Right cardiac atrium (tissue), 5 donors: ENCODE results near the gene GBA2. TPM values are rescaled to one million over a fixed set of nuclear protein-coding genes. Genes with fewer than 3 reads are reported as not detected.

ENCODE experiments used
- ATAC-seq, 2 donors: fragments of 200-7000 bp; cut with Tn5 transposase; one replicate each; pipeline versions ENCODE4 v1.8.0 to v1.9.1; 2020; ENCODE audit warnings: moderate library complexity in 2 of 2, mild to moderate bottlenecking in 1 of 2
- DNase-seq, 3 donors: peaks; one replicate each; pipeline ENCODE4 v3.0.0-alpha.2; 2020
- H3K27ac ChIP-seq: one replicate; pipeline ENCODE4 v1.5.1; 2013; ENCODE audit warnings: mild to moderate bottlenecking, low read length, control low read depth, moderate library complexity
- H3K27me3 ChIP-seq: one replicate; pipeline ENCODE4 v1.6.1; 2013; ENCODE audit not compliant: control insufficient read depth, insufficient read depth
- H3K4me1 ChIP-seq: one replicate; pipeline ENCODE4 v1.6.1; 2013; ENCODE audit warnings: low read length; ENCODE audit not compliant: control insufficient read depth, insufficient read depth
- H3K4me3 ChIP-seq: one replicate; pipeline ENCODE4 v1.5.1; 2013; ENCODE audit warnings: low read length, control low read depth
- H3K9me3 ChIP-seq: one replicate; pipeline ENCODE4 v1.6.1; 2013; ENCODE audit warnings: low read length; ENCODE audit not compliant: control insufficient read depth
- WGBS: extraction: QIAGEN DNeasy Blood & Tissue Kit; methylation state at CpG from one replicate; pipeline ENCODE4 v1.1.7; 2013; 5-methylcytosine and 5-hydroxymethylcytosine counted together
- intact Hi-C, 4 donors: fragments of 100-400 bp; cut with DNase I; formaldehyde crosslinking; loops; one replicate each; pipeline versions ENCODE4 v1.11.0 to v1.14.0; 2022 to 2023
- polyA plus RNA-seq: library from polyadenylated mRNA; stranded (reverse); fragments of 200-250 nt; gene quantifications from one replicate; pipeline ENCODE4 v1.2.3, GENCODE V29; 2013
- total RNA-seq, 4 donors: library from RNA; stranded (reverse); fragmentation: NEBNext Ultra II Directional; extraction: Animal tissue kit (Norgen Biotek cat#: 25700); gene quantifications; one replicate each; pipeline ENCODE4 v1.2.1, GENCODE V29; 2021
- donor health status: healthy with polysubstance abuse.
- donor health status: DM: no; HTN: yes; CAD: no.
- donor health status: DM: no; HTN: no; CAD: no.
- donor health status: DM: no; HTN: yes; CAD: no; lungs with severe emphysema.
- donor health status: DM: yes; HTN: yes; CAD: no.

The GBA2 gene
- total and polyA plus RNA-seq, 5 donors, result 70.3 to 117 (median 93.8) TPM

DNA sequence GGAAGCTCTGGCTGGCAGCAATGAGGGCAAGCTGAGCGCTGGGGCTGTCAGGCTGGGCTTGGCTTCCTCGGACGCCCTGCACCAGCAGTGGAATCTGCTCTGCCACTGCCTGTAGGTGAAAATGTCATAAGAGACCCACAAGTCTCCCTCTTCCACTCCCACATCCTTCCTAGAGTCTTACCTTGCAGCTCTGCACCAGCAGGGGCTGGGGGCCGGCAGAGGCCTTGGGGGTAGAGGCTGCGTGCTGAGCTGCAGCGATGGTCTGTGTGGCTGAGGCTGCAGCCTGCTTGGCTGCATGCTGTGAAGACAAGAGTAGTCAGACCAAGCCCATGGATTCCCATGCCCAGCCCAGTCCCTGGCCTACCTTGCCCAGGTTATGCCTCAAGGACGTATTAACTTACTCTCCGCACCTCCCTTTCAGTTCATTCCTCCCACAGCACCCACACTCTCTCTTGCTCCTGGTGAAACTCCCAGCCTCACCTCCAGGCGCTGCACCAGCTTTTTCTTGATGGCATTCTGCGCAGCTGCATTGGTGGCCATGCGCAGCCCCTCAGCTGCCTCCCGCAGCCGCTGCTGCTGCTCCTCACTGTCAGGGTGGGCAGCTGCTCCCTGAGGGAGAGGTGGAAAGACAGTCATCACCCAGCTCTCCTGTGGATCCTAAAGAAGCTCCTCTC, 34.3 kb downstream of the GBA2 start:
- Histone ChIP-seq H3K27ac (no peak overlapping the region), H3K4me3 (no peak overlapping the region), H3K27me3 (no peaks in the 10 kb centered on the region), H3K4me1 (no peaks in the 10 kb centered on the region), H3K9me3 (no peaks in the 10 kb centered on the region)
- intact Hi-C loops, result no loop called here
- peak in 1 of 3 donors; percentile 18 for DNase-seq
- ATAC-seq, result no peak
- WGBS, result 93% methylated on average over 13 of the region's 13 CpGs

DNA sequence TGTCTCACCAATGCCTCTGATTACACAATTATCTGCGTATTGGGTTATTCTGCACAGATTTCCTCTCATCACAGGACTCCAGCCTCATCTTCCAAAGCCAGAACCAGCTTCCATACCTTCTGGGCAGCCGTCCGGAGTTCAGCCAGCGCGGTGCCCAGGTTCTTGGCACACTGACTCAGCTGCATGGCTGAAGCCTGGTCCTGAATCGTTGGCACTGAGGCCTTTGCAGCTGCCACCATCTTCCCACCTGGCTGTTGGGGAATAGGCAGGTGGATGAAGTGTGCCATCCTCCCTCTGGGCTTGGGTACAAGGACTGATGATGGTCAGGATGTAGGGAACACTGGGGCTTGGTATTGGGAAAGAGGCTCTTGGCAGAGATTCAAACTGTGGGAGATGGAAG, 34.9 kb downstream of the GBA2 start:
- WGBS, result 91% methylated on average over 6 of the region's 6 CpGs
- H3K27me3 ChIP-seq, result no peaks in the 10 kb centered on the region
- no peak for ATAC-seq
- no peak overlapping the region for H3K4me3 ChIP-seq
- H3K4me1 ChIP-seq, result no peaks in the 10 kb centered on the region
- H3K27ac ChIP-seq, result no peak overlapping the region
- peak in 1 of 3 donors; percentile 23 for DNase-seq
- intact Hi-C loops, result no loop called here
- H3K9me3 ChIP-seq, result no peaks in the 10 kb centered on the region

GRCh38 chr9:35713578-35713977, 35.5 kb downstream of the GBA2 start:
- Histone ChIP-seq H3K9me3 (no peaks in the 10 kb centered on the region), H3K4me1 (no peaks in the 10 kb centered on the region), H3K27me3 (no peaks in the 10 kb centered on the region), H3K4me3 (no peak overlapping the region), H3K27ac (no peak overlapping the region)
- intact Hi-C loops, result no loop called here
- DNase-seq (no peak), ATAC-seq (no peak)
- WGBS, result 90% methylated on average over 3 of the region's 3 CpGs

DNA sequence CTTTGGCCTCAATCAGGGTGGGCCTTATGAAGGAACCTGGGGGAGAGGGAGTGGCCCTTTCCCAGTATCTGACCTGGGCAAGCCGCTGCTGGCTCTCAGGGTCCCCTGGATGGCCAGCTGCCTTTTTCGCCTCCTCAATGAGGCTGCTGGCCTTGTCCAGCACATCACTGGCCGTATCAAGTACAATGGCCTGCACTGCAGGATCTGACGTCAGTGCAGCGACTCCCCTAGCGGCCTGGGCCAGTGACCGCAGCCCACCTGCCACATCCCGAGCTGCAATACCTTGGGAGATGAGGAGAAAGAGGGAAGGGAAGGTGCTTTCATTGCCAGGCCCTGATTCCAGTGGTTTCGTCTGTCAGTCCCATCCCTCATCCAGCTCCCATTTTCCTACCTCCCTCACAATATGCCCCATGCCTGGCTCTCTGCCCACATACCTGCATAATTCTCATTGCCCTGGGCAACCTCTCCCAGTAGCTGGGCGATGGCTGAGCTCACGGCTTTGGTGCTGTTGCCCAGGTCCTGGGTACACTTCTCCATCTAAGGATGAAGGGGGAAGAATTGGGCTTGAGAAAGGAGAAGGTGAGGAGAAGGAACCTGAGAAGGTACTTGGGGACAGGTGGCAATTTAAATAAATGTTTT, 36.1 kb downstream of the GBA2 start:
- DNase-seq (peak in 1 of 3 donors; percentile 35), ATAC-seq (no peak)
- Histone ChIP-seq H3K27me3 (no peaks in the 10 kb centered on the region), H3K4me3 (no peak overlapping the region), H3K4me1 (no peaks in the 10 kb centered on the region), H3K27ac (no peak overlapping the region), H3K9me3 (no peaks in the 10 kb centered on the region)
- intact Hi-C loops, result no loop called here
- WGBS, result 89% methylated on average over 11 of the region's 11 CpGs

GRCh38 chr9:35711501-35712428, 37.3 kb downstream of the GBA2 start:
- intact Hi-C loops, result no loop called here
- peak in 1 of 2 donors; percentile 32 for ATAC-seq

DNA sequence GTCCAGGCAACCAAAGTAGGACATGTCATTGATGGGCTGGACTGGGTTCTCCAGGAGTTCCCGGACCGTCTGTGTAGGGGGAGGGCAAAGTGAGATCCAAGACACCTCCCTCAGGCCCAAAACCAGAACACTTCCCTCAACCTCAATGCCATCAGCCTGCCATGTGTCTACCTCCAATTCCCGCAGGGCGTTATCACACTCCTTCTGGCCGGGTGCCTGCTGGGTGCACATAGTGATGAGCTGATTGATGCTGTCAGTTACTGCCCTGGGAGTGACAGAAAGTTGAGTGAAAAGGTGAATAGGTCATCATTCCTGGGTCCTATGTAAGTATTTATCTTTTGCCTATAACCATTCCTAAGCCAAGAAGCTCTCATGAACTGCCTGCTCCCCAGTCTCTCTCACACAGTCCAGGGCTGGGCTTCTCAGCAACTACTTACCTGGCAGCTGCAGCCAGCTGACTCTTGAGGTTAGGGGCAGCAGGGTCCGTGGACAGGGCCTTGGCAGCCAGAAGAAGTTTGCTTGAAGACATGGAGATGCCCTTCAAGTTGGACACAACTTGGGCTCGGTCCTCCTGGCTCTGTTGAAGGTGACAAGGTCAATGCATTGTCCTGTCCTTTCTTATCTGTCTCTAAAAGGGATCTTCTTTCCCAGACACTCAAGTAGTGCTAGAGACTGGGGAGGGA, 38.1 kb downstream of the GBA2 start:
- no peaks in the 10 kb centered on the region for H3K27me3 ChIP-seq
- intact Hi-C loops, result no loop called here
- 52% methylated on average over 7 of the region's 7 CpGs for WGBS
- no peaks in the 10 kb centered on the region for H3K4me1 ChIP-seq
- H3K4me3 ChIP-seq, result no peak overlapping the region
- DNase-seq, result peak in 1 of 3 donors; percentile 55
- peak; percentile 17 to 20 for ATAC-seq
- peak overlapping the region; percentile 78 for H3K27ac ChIP-seq
- no peaks in the 10 kb centered on the region for H3K9me3 ChIP-seq

More at GRCh38 chr9:35711501-35712428, 37.3 kb downstream of the GBA2 start:
- H3K9me3 ChIP-seq, result no peaks in the 10 kb centered on the region
- peak overlapping the region; percentile 78 for H3K27ac ChIP-seq
- DNase-seq, result peak in 1 of 3 donors; percentile 41
- no peaks in the 10 kb centered on the region for H3K4me1 ChIP-seq
- no peaks in the 10 kb centered on the region for H3K27me3 ChIP-seq
- no peak overlapping the region for H3K4me3 ChIP-seq
- WGBS, result 79% methylated on average over 21 of the region's 21 CpGs

DNA sequence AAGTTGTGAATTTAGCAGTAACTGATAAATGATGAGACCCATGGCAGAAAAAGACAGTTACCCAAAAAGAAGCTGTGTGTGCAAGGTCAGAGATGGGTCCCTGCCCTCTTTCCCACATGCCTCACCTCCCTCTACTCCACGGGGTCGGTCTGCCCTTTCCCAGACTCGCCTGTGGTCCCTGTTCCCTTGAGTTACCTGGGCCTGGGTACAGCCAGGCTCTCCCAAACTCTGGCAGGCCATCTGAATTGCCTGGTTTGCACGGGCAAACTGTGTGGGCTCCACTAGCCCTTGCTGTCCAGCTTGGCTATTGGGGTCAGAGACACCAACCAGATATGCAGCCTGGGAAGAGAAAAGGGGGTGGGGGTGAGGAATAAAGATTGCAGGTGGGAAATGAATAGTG, 40.9 kb downstream of the GBA2 start:
- DNase-seq (peak in 1 of 3 donors; percentile 27), ATAC-seq (no peak)
- no peaks in the 10 kb centered on the region for H3K9me3 ChIP-seq
- H3K27me3 ChIP-seq, result no peaks in the 10 kb centered on the region
- no peak overlapping the region for H3K4me3 ChIP-seq
- no peak overlapping the region for H3K27ac ChIP-seq
- WGBS, result 95% methylated on average over 4 of the region's 4 CpGs
- intact Hi-C loops, result no loop called here
- no peaks in the 10 kb centered on the region for H3K4me1 ChIP-seq

- no peaks in the 10 kb centered on the region for H3K4me1 ChIP-seq
- H3K4me3 ChIP-seq, result no peak overlapping the region
- H3K9me3 ChIP-seq, result no peaks in the 10 kb centered on the region
- ATAC-seq (no peak), DNase-seq (no peak)
- intact Hi-C loops, result no loop called here
- H3K27ac ChIP-seq, result no peak overlapping the region
- 85% methylated on average over 10 of the region's 10 CpGs for WGBS
- no peaks in the 10 kb centered on the region for H3K27me3 ChIP-seq
These were observed 42.1 kb downstream of the GBA2 start for GRCh38 chr9:35706951-35707350.

GRCh38 chr9:35705836-35706430, 43.1 kb downstream of the GBA2 start:
- no peak overlapping the region for H3K4me3 ChIP-seq
- DNase-seq (no peak), ATAC-seq (no peak)
- H3K4me1 ChIP-seq, result no peaks in the 10 kb centered on the region
- no peak overlapping the region for H3K27ac ChIP-seq
- intact Hi-C loops, result no loop called here
- WGBS, result 92% methylated on average over 7 of the region's 7 CpGs
- H3K27me3 ChIP-seq, result no peaks in the 10 kb centered on the region
- H3K9me3 ChIP-seq, result no peaks in the 10 kb centered on the region

GRCh38 chr9:35705372-35705771, 43.7 kb downstream of the GBA2 start:
- intact Hi-C loops, result no loop called here
- ATAC-seq, result no peak
- Histone ChIP-seq H3K4me3 (no peak overlapping the region), H3K4me1 (no peaks in the 10 kb centered on the region), H3K27me3 (no peaks in the 10 kb centered on the region), H3K9me3 (no peaks in the 10 kb centered on the region), H3K27ac (no peak overlapping the region)
- 69% methylated on average over 8 of the region's 8 CpGs for WGBS
- no peak for DNase-seq
